Skeletal muscle cell (primary cell): ENCODE data around the gene ZNF460.
"Not testable (repeated sequence)": the region's sequence is repeated elsewhere in the genome, so short reads cannot be mapped to it uniquely, and the experiment has no call there.

Experiments
- DNase-seq: peaks from one replicate; pipeline ENCODE4 v3.0.0-alpha.2; 2010; ENCODE audit warnings: low read depth
- H3K4me3 ChIP-seq: 2 replicates; pipeline ENCODE4 v1.5.1; 2011; ENCODE audit warnings: low read depth, mild to moderate bottlenecking, control low read depth, low read length, moderate library complexity

Gene ZNF460

DNA sequence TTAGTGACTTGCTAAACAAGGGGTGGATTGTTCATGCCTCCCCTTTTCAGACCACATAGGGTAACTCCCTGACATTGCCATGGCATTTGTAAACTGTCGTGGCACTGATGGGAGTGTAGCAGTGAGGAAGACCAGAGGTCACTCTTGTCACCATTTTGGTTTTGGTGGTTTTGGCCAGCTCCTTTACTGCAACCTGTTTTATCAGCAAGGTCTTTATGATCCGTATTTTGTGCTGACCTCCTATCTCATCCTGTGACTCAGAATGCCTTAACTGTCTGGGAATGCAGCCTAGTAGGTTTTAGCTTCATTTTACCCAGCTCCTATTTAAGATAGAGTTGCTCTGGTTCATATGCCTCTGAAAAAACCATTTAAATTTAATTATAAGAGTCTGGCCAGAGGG, 1.8 kb upstream of the ZNF460 start:
- not testable (repeated sequence) for DNase-seq, H3K4me3 ChIP-seq

- H3K4me3 ChIP-seq: peak overlapping the region; percentile 92
- peak; percentile 93 for DNase-seq
Observed at GRCh38 chr19:57279418-57280164, 694 bp upstream of the ZNF460 start.

- no peak for DNase-seq
- peak overlapping the region; percentile 92 for H3K4me3 ChIP-seq
Observed at GRCh38 chr19:57280962-57281400, 696 bp downstream of the ZNF460 start.

DNA sequence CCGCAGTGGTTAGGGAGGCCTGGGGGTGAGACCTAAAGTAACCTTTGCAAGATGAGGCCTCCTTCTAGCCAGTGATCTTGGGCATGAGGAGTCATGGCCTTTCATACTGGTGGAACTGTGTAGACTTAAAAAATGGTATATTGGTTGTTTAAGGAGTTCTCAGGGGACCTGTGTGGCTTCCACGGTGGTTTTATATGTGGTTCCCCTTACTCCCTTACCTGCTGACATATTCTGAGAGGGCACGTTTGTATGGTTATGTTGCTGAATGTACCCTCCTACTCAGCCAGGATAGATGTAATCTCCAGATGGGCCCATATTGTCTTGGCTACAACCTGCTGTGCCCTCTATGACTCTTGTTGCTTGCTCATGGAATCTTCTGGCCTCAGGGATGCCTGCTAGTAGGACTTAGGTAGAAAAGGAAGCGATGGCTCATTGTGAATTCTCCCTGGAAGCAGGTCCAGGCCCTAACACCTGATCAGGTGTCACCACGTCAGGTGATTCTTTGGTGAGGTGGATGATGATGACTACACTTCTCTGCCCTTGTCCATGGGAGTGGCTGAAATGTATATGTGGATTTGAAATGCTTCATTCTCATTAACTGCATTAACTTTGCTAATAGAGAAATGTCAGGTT, 1.8 kb downstream of the ZNF460 start:
- DNase-seq: no peak
- H3K4me3 ChIP-seq: peak overlapping the region; percentile 92

GRCh38 chr19:57288373-57288772, 8.1 kb downstream of the ZNF460 start:
- DNase-seq: no peak
- no peak overlapping the region for H3K4me3 ChIP-seq

GRCh38 chr19:57290970-57291369, 10.7 kb downstream of the ZNF460 start:
- DNase-seq: no peak
- no peak overlapping the region for H3K4me3 ChIP-seq

- H3K4me3 ChIP-seq: no peak overlapping the region
- DNase-seq: no peak
Observed at GRCh38 chr19:57292547-57292946, 12.3 kb downstream of the ZNF460 start.

- DNase-seq: no peak
- H3K4me3 ChIP-seq: no peak overlapping the region
Observed at GRCh38 chr19:57293719-57294118, 13.4 kb downstream of the ZNF460 start.

DNA sequence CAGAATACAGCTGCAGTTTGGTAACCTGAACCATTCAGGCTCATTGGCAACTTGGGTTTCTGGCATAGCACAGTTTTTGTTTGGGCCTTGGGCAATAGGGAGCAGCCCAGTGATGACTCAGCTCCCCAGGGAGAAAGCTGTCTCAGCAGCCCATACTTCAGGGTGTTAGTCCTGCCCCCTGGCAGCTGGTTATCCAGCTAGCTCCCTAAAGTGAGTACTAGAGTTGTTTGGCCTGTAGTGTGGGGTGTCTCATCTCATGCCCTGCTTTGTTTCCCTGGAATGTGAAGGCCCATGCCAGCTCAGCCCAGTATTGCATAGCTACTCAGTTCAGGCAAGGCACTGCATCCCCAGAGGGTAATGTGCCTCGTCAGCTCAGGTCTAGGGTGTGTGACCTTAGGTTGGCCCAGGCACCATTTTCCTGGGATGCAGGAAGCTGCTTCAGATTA, 21.8 kb downstream of the ZNF460 start:
- peak; percentile 79 for DNase-seq

GRCh38 chr19:57302727-57303401, 22.6 kb downstream of the ZNF460 start:
- no peak for DNase-seq
- no peak overlapping the region for H3K4me3 ChIP-seq

More for the DNA sequence above, 21.8 kb downstream of the ZNF460 start:
- no peak overlapping the region for H3K4me3 ChIP-seq

GRCh38 chr19:57305056-57305455, 24.8 kb downstream of the ZNF460 start:
- DNase-seq: no peak
- no peak overlapping the region for H3K4me3 ChIP-seq

GRCh38 chr19:57308514-57308913, 28.2 kb downstream of the ZNF460 start:
- no peak overlapping the region for H3K4me3 ChIP-seq
- DNase-seq: no peak

GRCh38 chr19:57310792-57311191, 30.5 kb downstream of the ZNF460 start:
- DNase-seq: no peak
- no peak overlapping the region for H3K4me3 ChIP-seq

GRCh38 chr19:57314146-57314545, 33.9 kb downstream of the ZNF460 start:
- DNase-seq: no peak
- no peak overlapping the region for H3K4me3 ChIP-seq

GRCh38 chr19:57317503-57317902, 37.2 kb downstream of the ZNF460 start:
- peak overlapping the region; percentile 6 for H3K4me3 ChIP-seq
- no peak for DNase-seq

DNA sequence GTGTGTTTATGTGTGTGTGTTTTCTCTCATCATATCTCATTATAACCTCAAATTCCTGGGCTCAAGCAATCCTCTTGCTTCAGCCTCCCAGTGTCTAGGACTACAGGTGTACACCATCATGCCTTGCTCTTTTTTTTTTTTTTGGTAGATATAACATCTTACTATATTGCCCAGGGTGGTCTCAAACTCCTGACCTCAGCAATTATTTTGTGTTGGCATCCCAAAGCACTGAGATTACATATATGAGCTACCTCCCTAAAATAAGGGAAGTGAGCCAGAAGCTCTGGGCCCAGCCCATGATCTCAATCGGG, 39.5 kb downstream of the ZNF460 start:
- H3K4me3 ChIP-seq: peak overlapping the region; percentile 86
- DNase-seq: no peak

DNA sequence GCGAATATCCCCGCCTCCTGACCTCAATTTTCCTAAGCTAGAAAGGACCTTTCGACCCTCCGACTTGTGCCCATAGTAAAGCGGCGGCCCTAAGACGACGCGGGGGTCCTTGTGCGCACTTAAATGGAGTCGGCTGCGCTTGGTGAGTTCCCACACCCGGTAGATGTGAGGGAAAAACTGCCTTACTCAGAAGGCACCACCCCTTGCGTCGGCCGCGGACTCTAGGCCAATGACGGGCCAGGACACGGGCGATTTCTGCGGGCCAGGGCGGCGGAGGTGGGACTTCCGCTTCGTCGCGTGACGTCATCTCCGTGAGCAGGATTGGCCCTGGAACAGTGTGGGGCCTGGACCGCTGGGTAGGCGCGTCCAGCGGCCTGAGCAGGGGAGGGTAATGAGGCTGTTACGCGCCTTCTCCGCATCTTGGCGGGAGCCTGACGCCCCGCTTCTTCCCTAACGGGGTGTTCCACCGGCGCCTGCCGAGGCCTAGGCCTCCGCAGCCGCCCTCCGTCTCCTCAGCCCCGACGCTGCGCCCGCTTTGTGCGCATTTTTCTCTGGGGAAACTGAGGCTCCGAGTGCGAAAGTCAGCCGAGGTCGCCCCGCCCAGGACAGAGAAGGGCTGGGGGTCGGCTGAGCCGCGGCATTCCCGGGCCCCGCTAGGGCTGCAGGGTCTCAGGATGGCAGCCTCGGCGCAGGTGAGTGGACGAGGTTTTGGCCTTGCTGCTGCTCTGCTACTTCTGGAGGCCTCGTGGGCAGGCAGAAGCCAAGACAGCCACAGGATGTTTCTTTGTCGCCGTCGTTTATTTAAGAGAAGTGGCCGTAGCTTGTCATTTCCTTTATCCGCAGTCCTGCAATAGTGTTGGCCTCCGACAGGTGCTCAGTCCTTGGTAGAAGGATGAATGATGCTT, 40.1 kb downstream of the ZNF460 start, which contains the start of gene ZNF543:
Gene ZNF543, plus strand, starts transcription at position 293 of the 905 bp plus-strand sequence. Its CDS starts 382 bp downstream, at position 675.
- peak; percentile 83 for DNase-seq
- peak within 1 kb of the TSS; percentile 86 for H3K4me3 ChIP-seq

DNA sequence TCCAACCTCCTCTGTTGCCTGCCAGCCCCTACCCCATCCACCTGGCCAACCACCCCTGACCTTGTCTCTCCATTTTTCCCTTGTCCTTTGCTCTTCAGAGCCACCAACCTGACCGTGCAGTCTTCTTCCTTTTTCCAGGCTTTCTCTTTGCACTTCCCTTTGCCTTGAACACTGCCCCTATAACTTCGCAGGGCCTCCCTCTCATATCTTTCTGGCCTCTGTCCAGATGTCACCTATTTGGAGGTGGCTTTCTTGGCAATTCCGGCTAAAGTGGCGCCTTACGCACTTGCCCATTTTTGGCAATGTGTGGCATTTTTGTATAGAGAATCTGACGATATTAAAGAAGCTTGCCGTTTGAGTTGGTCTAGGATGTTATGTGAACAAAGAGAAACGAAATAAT, 40.8 kb downstream of the ZNF460 start:
- no peak for DNase-seq
- H3K4me3 ChIP-seq: peak overlapping the region; percentile 86

GRCh38 chr19:57321751-57322150, 41.5 kb downstream of the ZNF460 start:
- no peak for DNase-seq
- H3K4me3 ChIP-seq: no peak overlapping the region
